HepG2 (cell line): ENCODE data around the gene FAM118B. TPM values are rescaled to one million over a fixed set of nuclear protein-coding genes. Genes with fewer than 3 reads are reported as not detected.

Source experiments
- AKAP8 ChIP-seq: sonication (generic); formaldehyde crosslinking; IDR thresholded peaks from 2 replicates; pipeline ENCODE4 v1.5.1; 2020; ENCODE audit warnings: mild to moderate bottlenecking, missing genetic modification reagents
- ATRX ChIP-seq: sonication (generic); formaldehyde crosslinking; IDR thresholded peaks from 2 replicates; pipeline ENCODE4 v1.4.0; 2020; ENCODE audit warnings: missing genetic modification reagents, borderline replicate concordance
- DBP ChIP-seq: sonication (generic); formaldehyde crosslinking; IDR thresholded peaks from 2 replicates; pipeline ENCODE4 v1.4.0; 2020; ENCODE audit warnings: missing genetic modification reagents; ENCODE audit errors: not compliant biosample characterization
- HCFC1 ChIP-seq: fragments of 150-350 bp; IDR thresholded peaks from 2 replicates; pipeline ENCODE4 v1.6.1; 2014; ENCODE audit warnings: low read depth, low read length
- HOXA9 ChIP-seq: sonication (generic); formaldehyde crosslinking; IDR thresholded peaks from 2 replicates; pipeline ENCODE4 v1.8.1; 2022; ENCODE audit warnings: missing genetic modification reagents, mild to moderate bottlenecking, moderate library complexity, borderline replicate concordance
- NR2F6 ChIP-seq, 2 experiments: IDR thresholded peaks; 2 replicates each; pipeline ENCODE4 v1.6.1; 2016; ENCODE audit warnings: antibody characterized with exemption in 1 of 2, mild to moderate bottlenecking in 1 of 2
- RARG ChIP-seq: sonication (generic); formaldehyde crosslinking; IDR thresholded peaks from 2 replicates; pipeline ENCODE4 v1.4.0; 2020; ENCODE audit warnings: low read depth, mild to moderate bottlenecking, missing genetic modification reagents
- RBM39 ChIP-seq: fragments of 200-400 bp; formaldehyde crosslinking; IDR thresholded peaks from one replicate; pipeline ENCODE4 v1.6.1; 2018; ENCODE audit warnings: antibody characterized with exemption, mild to moderate bottlenecking, low read depth, low read length; ENCODE audit not compliant: poor library complexity, severe bottlenecking
- REST ChIP-seq, 2 experiments: IDR thresholded peaks; 2 replicates each; pipeline ENCODE4 v1.6.1; 2011 to 2012; ENCODE audit warnings: low read length in 2 of 2, borderline replicate concordance in 1 of 2, low read depth in 1 of 2, mild to moderate bottlenecking in 1 of 2, moderate library complexity in 1 of 2
- SALL2 ChIP-seq: sonication (generic); formaldehyde crosslinking; IDR thresholded peaks from 2 replicates; pipeline ENCODE4 v1.8.1; 2023; ENCODE audit warnings: mild to moderate bottlenecking, missing genetic modification reagents, inconsistent platforms
- SCMH1 ChIP-seq: sonication (generic); formaldehyde crosslinking; IDR thresholded peaks from 2 replicates; pipeline ENCODE4 v1.9.0; 2021; ENCODE audit warnings: missing genetic modification reagents, mild to moderate bottlenecking, borderline replicate concordance
- SP1 ChIP-seq, 2 experiments: fragments of 450-650 bp in 1 of 2; sonication (generic) in 1 of 2; formaldehyde crosslinking in 1 of 2; IDR thresholded peaks; 2 replicates each; pipeline versions ENCODE4 v1.4.0 to v1.6.1; 2016 to 2020; ENCODE audit warnings: missing genetic modification reagents in 1 of 2
- SSRP1 ChIP-seq: IDR thresholded peaks from 2 replicates; pipeline ENCODE4 v1.6.1; 2016; ENCODE audit warnings: control low read depth
- TIGD3 ChIP-seq: sonication (generic); formaldehyde crosslinking; IDR thresholded peaks from 2 replicates; pipeline ENCODE4 v1.5.1; 2020; ENCODE audit warnings: mild to moderate bottlenecking, missing genetic modification reagents, borderline replicate concordance
- ZNF678 ChIP-seq: sonication (generic); formaldehyde crosslinking; IDR thresholded peaks from 2 replicates; pipeline ENCODE4 v1.4.0; 2020; ENCODE audit warnings: mild to moderate bottlenecking, missing genetic modification reagents
- ZNF7 ChIP-seq: IDR thresholded peaks from 2 replicates; pipeline ENCODE4 v1.6.1; 2016; ENCODE audit warnings: missing biosample characterization, missing genetic modification reagents
- polyA plus RNA-seq, 8 experiments: library from polyadenylated mRNA; depleted of rRNA in 3 of 8; stranded (reverse) in 7 of 8; unstranded in 1 of 8; fragments of >200 nt; fragmentation: Illumina TruSeq in 4 of 8; extraction: Trizol in 4 of 8; gene quantifications; 2 replicates each; pipeline versions ENCODE4 v1.2.1 to v1.2.3, GENCODE V29; 2011 to 2016; ENCODE audit warnings: low read depth in 4 of 8, missing spikeins in 1 of 8, mixed read lengths in 1 of 8; ENCODE audit not compliant: insufficient read depth in 1 of 8
- total RNA-seq, 5 experiments: library from RNA; depleted of rRNA; stranded (reverse); fragments of >200 nt; fragmentation: Illumina TruSeq; extraction: Trizol; gene quantifications; 2 replicates each; pipeline ENCODE4 v1.2.3, GENCODE V29; 2016; ENCODE audit warnings: low read depth in 1 of 5
- TF ChIP-seq, protein P1 (sequence below): sonication (generic); formaldehyde crosslinking; IDR thresholded peaks from 2 replicates; pipeline ENCODE4 v1.8.1; 2023; ENCODE audit warnings: mild to moderate bottlenecking, moderate library complexity, missing genetic modification reagents
- TF ChIP-seq, protein P2 (sequence below): sonication (generic); formaldehyde crosslinking; IDR thresholded peaks from 2 replicates; pipeline ENCODE4 v1.4.0; 2020; ENCODE audit warnings: missing genetic modification reagents, borderline replicate concordance

The FAM118B gene
- total and polyA plus RNA-seq, 2 of the 13 experiments (the other 11 are each of a cell fraction or from before 2014, with no cell fraction given), result 10.2 to 25.7 TPM

DNA sequence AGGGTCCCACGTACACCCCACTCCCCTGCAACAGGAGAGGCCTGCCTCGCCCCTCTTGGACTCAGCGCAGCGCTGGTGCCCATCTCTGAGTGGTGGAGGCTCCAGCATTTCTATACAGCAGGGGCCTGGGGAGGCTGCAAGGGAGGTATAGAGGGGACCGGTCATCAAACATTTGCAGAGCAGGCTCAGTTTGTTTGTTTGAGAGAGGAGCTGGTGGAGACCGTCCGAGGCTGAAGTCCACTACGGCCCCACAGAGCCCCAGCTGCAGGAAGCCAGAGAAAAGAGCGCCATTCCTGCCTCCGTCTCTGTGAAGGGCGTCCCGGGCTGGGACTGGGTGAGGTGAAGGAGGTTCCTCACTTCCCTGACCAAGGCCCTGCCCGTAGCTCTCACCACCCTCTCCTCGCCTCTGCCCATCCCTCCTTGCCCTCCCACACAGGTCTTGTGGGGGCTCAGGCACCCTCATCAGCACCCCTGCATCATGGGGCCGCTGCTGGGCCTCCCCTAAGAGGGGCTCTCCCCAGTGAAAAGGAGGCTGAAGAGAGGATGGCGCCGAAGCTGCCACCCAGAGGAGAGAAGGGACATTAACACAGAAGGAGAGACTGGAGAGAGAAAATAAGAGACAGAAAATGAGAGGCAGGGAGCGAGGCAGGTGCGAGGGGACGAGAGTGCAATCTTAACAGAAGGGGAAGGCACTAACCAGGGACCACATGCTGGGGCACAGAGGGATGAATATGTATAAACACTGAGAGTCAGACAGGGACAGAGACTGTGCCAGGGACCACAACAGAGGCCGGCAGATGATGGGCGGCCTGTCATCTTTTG lies 24.7 kb upstream of the FAM118B start (continued):
- 0 out of 2 replicates have a peak, but pooled peaks have one; percentile 28 for TF ChIP-seq SSRP1 (CRISPR knock-in tag)
- no peak for TF ChIP-seq SCMH1 (CRISPR knock-in tag)
- peak; percentile 75 for TF ChIP-seq RBM39
- TF ChIP-seq HOXA9 (CRISPR knock-in tag), result no peak
- no peak for TF ChIP-seq TIGD3 (CRISPR knock-in tag)
- no peak for TF ChIP-seq DBP (CRISPR knock-in tag)
- TF ChIP-seq SALL2, result no peak
- TF ChIP-seq AKAP8 (CRISPR knock-in tag), result no peak
- no peak for TF ChIP-seq HCFC1
- TF ChIP-seq RARG, result no peak
- TF ChIP-seq NR2F6 (IDR thresholded peaks at IDR 0.05), result peak; percentile 43; the same call in 1 of the 2 replicates
- no peak for TF ChIP-seq NR2F6 (CRISPR knock-in tag; IDR thresholded peaks at IDR 0.05)
- TF ChIP-seq REST (IDR thresholded peaks at IDR 0.05; ENCODE audit: borderline replicate concordance in 1 of 2, low read depth in 1 of 2, low read length in 2 of 2), result 0 out of 4 replicates have a peak, but pooled peaks of 1 of the 2 experiments have one; percentile 25
- TF ChIP-seq, protein P1, sequence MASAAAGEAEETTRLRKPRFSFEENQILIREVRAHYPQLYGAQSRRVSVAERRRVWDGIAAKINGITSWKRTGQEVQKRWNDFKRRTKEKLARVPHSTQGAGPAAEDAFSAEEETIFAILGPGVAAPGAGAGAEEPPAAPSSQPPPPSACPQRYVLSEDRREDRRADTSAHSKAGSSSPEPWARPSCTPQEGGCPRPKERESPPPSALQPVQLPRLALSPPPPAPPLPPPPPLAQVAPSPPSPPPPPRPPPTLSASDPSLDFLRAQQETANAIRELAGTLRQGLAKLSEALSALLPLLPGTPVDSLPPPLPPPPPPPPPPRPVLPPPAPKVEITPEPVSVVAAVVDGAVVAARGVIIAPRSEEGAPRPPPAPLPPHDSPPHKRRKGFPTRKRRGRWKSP (CRISPR knock-in tag), result no peak
- TF ChIP-seq, protein P2, sequence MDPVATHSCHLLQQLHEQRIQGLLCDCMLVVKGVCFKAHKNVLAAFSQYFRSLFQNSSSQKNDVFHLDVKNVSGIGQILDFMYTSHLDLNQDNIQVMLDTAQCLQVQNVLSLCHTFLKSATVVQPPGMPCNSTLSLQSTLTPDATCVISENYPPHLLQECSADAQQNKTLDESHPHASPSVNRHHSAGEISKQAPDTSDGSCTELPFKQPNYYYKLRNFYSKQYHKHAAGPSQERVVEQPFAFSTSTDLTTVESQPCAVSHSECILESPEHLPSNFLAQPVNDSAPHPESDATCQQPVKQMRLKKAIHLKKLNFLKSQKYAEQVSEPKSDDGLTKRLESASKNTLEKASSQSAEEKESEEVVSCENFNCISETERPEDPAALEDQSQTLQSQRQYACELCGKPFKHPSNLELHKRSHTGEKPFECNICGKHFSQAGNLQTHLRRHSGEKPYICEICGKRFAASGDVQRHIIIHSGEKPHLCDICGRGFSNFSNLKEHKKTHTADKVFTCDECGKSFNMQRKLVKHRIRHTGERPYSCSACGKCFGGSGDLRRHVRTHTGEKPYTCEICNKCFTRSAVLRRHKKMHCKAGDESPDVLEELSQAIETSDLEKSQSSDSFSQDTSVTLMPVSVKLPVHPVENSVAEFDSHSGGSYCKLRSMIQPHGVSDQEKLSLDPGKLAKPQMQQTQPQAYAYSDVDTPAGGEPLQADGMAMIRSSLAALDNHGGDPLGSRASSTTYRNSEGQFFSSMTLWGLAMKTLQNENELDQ (CRISPR knock-in tag), result no peak
- TF ChIP-seq ATRX, result no peak
- TF ChIP-seq ZNF7 (CRISPR knock-in tag), result no peak
- TF ChIP-seq ZNF678 (CRISPR knock-in tag), result no peak
- TF ChIP-seq SP1 (IDR thresholded peaks at IDR 0.05), result no peak
- TF ChIP-seq SP1 (CRISPR knock-in tag; IDR thresholded peaks at IDR 0.05), result no peak
